ENCODE data around the gene KDM4B. TPM values are rescaled to one million over a fixed set of nuclear protein-coding genes. Genes with fewer than 3 reads are reported as not detected.

The KDM4B gene
- total and polyA plus RNA-seq, 2 donors from 2014 or later = 6.6 to 35.7 TPM

GRCh38 chr19:4987692-4988370 is 18.9 kb downstream of the KDM4B start:
- H3K9ac ChIP-seq (ENCODE audit: low read length in 3 of 3) = no peak overlapping the region
- TF ChIP-seq CTCF (IDR thresholded peaks at IDR 0.05; ENCODE audit: borderline replicate concordance, extremely low read depth, insufficient read depth) = no peak
- intact Hi-C loops (cut with DNase I) = no loop called here
- no peak overlapping the region for H3K4me3 ChIP-seq (ENCODE audit: low read length in 3 of 3)
- no peaks in the 10 kb centered on the region for H3K36me3 ChIP-seq (ENCODE audit: control insufficient read depth in 2 of 3, insufficient read depth in 3 of 3, low read length in 3 of 3)
- no peak overlapping the region for H3K27ac ChIP-seq (ENCODE audit: low read depth in 2 of 2, low read length in 2 of 2)
- DNase-seq = peak in 1 of 5 donors; percentile 48
- H3K4me1 ChIP-seq (ENCODE audit: control insufficient read depth in 2 of 3, insufficient read depth in 2 of 3, low read depth in 1 of 3, low read length in 3 of 3) = peaks cover 0 to 30% (median 15%) of the 10 kb centered on the region in 3 donors
- no peaks in the 10 kb centered on the region for H3K9me3 ChIP-seq (ENCODE audit: control insufficient read depth in 2 of 3, insufficient read depth in 1 of 3, low read length in 3 of 3)
- H3K27me3 ChIP-seq (ENCODE audit: control insufficient read depth, insufficient read depth, low read length) = no peaks in the 10 kb centered on the region
- FAIRE-seq = no peak

GRCh38 chr19:4988770-4989251 is 19.9 kb downstream of the KDM4B start:
- no peak for TF ChIP-seq CTCF (IDR thresholded peaks at IDR 0.05; ENCODE audit: borderline replicate concordance, extremely low read depth, insufficient read depth)
- FAIRE-seq (no peak), DNase-seq (peak in 2 of 5 donors; percentile 48 to 87)
- Histone ChIP-seq H3K27ac (ENCODE audit: low read depth in 2 of 2, low read length in 2 of 2) (no peak overlapping the region), H3K4me3 (ENCODE audit: low read length in 3 of 3) (no peak overlapping the region), H3K4me1 (ENCODE audit: control insufficient read depth in 2 of 3, insufficient read depth in 2 of 3, low read depth in 1 of 3, low read length in 3 of 3) (peaks cover 0 to 22% (median 13%) of the 10 kb centered on the region in 3 donors), H3K36me3 (ENCODE audit: control insufficient read depth in 2 of 3, insufficient read depth in 3 of 3, low read length in 3 of 3) (no peaks in the 10 kb centered on the region), H3K27me3 (ENCODE audit: control insufficient read depth, insufficient read depth, low read length) (no peaks in the 10 kb centered on the region), H3K9me3 (ENCODE audit: control insufficient read depth in 2 of 3, insufficient read depth in 1 of 3, low read length in 3 of 3) (no peaks in the 10 kb centered on the region), H3K9ac (ENCODE audit: low read length in 3 of 3) (no peak overlapping the region)
- intact Hi-C loops (cut with DNase I) = no loop called here

GRCh38 chr19:4990306-4990705 is 21.4 kb downstream of the KDM4B start:
- no peaks in the 10 kb centered on the region for H3K36me3 ChIP-seq (ENCODE audit: control insufficient read depth in 2 of 3, insufficient read depth in 3 of 3, low read length in 3 of 3)
- no peak overlapping the region for H3K4me3 ChIP-seq (ENCODE audit: low read length in 3 of 3)
- DNase-seq = no peak
- H3K9ac ChIP-seq (ENCODE audit: low read length in 3 of 3) = no peak overlapping the region
- intact Hi-C loops (cut with DNase I) = no loop called here
- H3K27ac ChIP-seq (ENCODE audit: low read depth in 2 of 2, low read length in 2 of 2) = no peak overlapping the region
- no peak for FAIRE-seq
- H3K9me3 ChIP-seq (ENCODE audit: control insufficient read depth in 2 of 3, insufficient read depth in 1 of 3, low read length in 3 of 3) = no peaks in the 10 kb centered on the region
- peaks cover 0 to 15% (median 9%) of the 10 kb centered on the region in 3 donors for H3K4me1 ChIP-seq (ENCODE audit: control insufficient read depth in 2 of 3, insufficient read depth in 2 of 3, low read depth in 1 of 3, low read length in 3 of 3)
- TF ChIP-seq CTCF (IDR thresholded peaks at IDR 0.05; ENCODE audit: borderline replicate concordance, extremely low read depth, insufficient read depth) = no peak
- no peaks in the 10 kb centered on the region for H3K27me3 ChIP-seq (ENCODE audit: control insufficient read depth, insufficient read depth, low read length)
